GM10248 (cell line): ENCODE data around the gene DPF1.

Experiments used
- CTCF ChIA-PET: fragments of 300-600 bp; sonication (Branson Sonifier 250); formaldehyde crosslinking; extraction: SDS; loops from one replicate; lab custom pipeline; 2021; ENCODE audit warnings: antibody characterized with exemption; lab: Yijun Ruan, JAX
- POLR2A ChIA-PET: fragments of 350-650 bp; sonication (Branson Sonifier 250); formaldehyde crosslinking; extraction: SDS; loops from one replicate; lab custom pipeline; 2020; ENCODE audit warnings: antibody characterized with exemption; lab: Yijun Ruan, JAX
- DNase-seq: peaks from one replicate; pipeline ENCODE4 v3.0.0; 2012; ENCODE audit errors: extremely low spot score
- TF ChIP-seq, protein P1 (sequence below): IDR thresholded peaks from 2 replicates; pipeline ENCODE4 v1.5.1; 2012; ENCODE audit warnings: mild to moderate bottlenecking, low read depth; ENCODE audit errors: extremely low read depth, missing control alignments, control extremely low read depth

Gene DPF1

GRCh38 chr19:38251564-38252051 is 27.6 kb upstream of the DPF1 start:
- no peak for DNase-seq
- ChIA-PET POLR2A (no interaction called here), CTCF (interaction anchor here (1.1 to 5.0 kb wide), 6 partner anchors 7 to 349 kb away, joined by 4 to 31 read pairs (median 4); partner anchors contain the start of gene CATSPERG)
- TF ChIP-seq, protein P1, sequence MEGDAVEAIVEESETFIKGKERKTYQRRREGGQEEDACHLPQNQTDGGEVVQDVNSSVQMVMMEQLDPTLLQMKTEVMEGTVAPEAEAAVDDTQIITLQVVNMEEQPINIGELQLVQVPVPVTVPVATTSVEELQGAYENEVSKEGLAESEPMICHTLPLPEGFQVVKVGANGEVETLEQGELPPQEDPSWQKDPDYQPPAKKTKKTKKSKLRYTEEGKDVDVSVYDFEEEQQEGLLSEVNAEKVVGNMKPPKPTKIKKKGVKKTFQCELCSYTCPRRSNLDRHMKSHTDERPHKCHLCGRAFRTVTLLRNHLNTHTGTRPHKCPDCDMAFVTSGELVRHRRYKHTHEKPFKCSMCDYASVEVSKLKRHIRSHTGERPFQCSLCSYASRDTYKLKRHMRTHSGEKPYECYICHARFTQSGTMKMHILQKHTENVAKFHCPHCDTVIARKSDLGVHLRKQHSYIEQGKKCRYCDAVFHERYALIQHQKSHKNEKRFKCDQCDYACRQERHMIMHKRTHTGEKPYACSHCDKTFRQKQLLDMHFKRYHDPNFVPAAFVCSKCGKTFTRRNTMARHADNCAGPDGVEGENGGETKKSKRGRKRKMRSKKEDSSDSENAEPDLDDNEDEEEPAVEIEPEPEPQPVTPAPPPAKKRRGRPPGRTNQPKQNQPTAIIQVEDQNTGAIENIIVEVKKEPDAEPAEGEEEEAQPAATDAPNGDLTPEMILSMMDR, result no peak

DNA sequence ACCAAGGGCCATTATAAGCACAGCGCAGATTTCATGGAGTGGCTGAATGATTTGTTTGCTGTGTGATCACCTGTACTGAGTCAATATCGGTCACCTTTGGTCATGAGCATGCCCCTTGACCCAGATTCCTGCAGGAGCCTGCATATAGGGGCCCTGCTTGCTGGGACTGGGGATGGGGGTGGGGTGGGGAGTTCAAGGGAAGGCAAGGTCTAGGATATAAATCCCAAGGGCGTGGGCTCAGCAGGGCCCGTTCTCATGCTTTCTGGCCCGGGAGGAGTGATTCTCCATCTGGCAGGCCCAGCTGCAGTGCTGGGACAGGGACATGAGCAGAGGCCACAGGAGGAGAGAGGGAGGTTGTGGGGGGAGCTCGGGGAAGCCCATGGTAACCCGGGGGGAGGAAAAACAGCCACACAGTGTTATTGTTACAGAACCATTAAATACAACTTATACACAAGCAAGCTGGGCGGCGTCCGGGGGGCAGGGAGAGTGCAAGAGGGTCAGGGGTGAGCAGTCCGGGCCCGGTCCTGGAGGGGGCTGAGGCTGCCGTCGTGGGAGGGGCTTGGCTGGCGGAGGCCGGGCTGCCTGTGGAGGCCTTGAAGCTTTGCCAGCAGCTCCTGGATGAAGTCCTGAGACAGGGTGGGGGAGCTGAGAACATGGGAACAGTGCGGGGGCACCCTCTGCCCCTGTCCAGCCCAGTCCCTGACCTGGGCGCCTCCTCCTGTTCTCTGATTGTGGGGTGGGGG is 27.0 kb upstream of the DPF1 start:
- TF ChIP-seq, protein P1, result no peak
- POLR2A ChIA-PET, result no interaction called here
- CTCF ChIA-PET, result interaction anchor here (1.1 to 2.2 kb wide), 6 partner anchors 11 to 349 kb away, joined by 4 to 9 read pairs (median 4); partner anchors contain the start of gene CATSPERG
- no peak for DNase-seq

DNA sequence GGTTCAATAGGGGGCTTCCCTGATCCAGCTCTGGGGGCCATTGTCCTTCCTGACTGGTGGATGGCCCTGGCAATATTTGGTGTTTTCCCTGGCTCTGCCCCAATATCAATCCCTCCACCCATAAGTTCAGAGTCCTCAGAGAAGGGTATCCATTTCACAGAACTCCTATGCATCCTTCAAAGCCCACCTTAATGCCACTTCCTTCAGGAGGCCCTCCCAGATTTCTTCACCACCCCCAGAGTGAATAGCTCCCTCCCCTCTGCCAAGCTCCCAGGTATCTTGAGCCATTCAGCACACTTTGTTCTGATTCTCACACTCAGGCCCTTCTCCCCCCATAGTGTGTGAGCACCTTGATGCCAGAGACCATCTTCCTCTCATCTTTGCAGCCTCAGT is 26.4 kb upstream of the DPF1 start:
- TF ChIP-seq, protein P1, result no peak
- DNase-seq, result no peak
- CTCF ChIA-PET, result interaction anchor here (1.4 to 2.2 kb wide), 3 partner anchors 16 to 348 kb away, joined by 4 to 9 read pairs (median 4); no protein-coding TSS in a partner anchor
- POLR2A ChIA-PET, result no interaction called here

GRCh38 chr19:38248421-38248820 is 24.4 kb upstream of the DPF1 start:
- ChIA-PET POLR2A (interaction anchor here (0.5 kb wide), 2 partner anchors 66 to 88 kb away, joined by 3 to 6 read pairs; no protein-coding TSS in a partner anchor), CTCF (no interaction called here)
- no peak for DNase-seq
- TF ChIP-seq, protein P1, result no peak

DNA sequence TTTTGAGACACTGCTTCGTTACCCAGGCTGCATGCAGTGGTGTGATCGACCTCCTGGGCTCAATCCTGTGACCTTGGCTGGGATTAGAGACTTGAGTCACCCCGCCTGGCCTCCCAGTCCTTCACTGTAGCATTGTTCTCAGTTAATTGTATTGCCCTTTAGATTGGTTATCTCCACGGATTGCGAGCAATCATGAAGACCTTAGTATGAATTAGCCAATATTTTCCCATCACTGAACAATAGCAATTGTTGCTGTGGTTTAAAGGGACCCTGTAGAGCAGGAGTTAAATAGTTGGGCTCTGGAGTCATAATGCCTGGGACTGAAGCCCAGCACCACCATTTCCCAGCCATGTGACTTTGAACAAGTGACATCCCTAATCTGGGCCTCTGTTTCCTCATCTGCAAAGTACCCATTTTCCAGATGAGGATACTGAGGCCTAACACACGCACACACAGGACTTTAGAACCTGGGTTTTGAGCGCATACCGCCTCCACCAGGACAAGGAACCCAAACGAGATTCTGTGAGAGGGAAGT is 23.8 kb upstream of the DPF1 start:
- TF ChIP-seq, protein P1, result no peak
- ChIA-PET CTCF (interaction anchor here (6.1 kb wide), 1 partner anchor 16 kb away, joined by 75 read pairs; no protein-coding TSS in a partner anchor), POLR2A (interaction anchor here (0.5 kb wide), 1 partner anchor 88 kb away, joined by 3 read pairs; no protein-coding TSS in a partner anchor)
- no peak for DNase-seq

DNA sequence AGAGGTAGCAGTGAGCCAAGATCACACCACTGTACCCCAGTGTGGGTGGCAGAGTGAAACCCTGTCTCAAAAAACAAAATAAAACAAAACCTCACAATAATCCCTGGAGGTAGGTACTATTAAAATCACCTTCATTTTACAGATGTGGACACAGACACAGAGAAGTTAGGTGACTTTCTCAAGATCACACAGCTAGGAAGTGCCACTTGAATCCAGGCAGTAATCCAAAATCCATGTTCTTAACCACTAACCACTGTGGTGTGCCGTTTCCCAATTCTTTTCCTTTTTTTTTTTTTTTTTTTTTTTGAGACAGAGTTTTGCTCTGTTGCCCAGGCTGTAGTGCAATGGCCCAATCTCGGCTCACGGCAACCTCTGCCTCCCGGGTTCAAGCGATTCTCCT is 23.1 kb upstream of the DPF1 start:
- TF ChIP-seq, protein P1, result no peak
- POLR2A ChIA-PET, result no interaction called here

More for the DNA sequence above, 23.1 kb upstream of the DPF1 start:
- CTCF ChIA-PET, result interaction anchor here (2.0 to 6.1 kb wide), 3 partner anchors 7 to 345 kb away, joined by 8 to 75 read pairs (median 31); partner anchors contain the start of gene PPP1R14A
- DNase-seq, result no peak
